NOMO-1 (cell line): ENCODE results near the gene ASB6.

Experiments
- DNase-seq, 2 experiments: peaks; one replicate each; lab custom pipeline; 2025; ENCODE audit not compliant: unreplicated experiment in 2 of 2; lab: John Stamatoyannopoulos, UW

ASB6 gene, protein sequence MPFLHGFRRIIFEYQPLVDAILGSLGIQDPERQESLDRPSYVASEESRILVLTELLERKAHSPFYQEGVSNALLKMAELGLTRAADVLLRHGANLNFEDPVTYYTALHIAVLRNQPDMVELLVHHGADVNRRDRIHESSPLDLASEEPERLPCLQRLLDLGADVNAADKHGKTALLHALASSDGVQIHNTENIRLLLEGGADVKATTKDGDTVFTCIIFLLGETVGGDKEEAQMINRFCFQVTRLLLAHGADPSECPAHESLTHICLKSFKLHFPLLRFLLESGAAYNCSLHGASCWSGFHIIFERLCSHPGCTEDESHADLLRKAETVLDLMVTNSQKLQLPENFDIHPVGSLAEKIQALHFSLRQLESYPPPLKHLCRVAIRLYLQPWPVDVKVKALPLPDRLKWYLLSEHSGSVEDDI

DNA sequence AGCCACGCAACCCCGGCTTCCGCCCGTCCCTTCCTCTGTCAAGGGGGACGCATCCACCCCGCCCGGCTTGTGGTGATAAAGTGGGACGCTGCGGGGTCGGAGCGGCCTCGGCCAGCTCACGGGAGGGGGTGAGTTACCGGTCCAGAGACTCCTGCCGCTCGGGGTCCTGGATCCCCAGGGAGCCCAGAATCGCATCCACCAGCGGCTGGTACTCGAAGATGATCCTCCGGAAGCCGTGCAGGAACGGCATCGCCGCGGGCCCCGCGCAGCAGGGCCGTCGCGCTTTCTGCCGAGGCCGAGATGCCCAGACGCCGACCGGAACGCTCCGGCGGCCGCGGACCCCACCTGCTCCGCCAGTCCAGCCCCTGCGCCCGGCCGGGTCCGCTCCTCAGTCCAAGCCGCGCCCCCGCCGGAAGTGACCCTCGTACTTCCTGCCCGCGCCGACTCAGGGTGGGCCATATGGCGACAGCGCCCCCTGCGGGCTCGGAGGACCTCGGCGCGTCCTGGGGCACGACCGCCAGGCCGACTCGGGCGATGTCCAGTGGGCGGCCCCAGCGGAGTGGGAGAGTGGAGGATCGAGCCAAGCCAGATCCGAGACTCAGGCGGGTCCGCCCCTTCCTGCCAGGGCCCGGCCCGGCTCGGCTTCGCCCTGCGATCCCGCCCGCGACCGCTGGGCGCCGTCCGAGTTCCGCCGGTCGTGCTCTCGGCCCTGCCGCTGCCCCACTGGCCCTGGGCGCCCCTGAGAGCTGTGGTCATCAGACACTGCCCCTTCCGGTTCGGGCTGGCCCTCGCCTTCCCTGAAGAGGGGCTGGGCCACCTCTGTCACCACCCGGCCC is at the start of gene ASB6:
ASB6 (minus strand) TSS at position 402 of the 836 bp plus-strand sequence; CDS start at position 250, 152 bp downstream.
- peak; percentile 93 to 94 for DNase-seq

DNA sequence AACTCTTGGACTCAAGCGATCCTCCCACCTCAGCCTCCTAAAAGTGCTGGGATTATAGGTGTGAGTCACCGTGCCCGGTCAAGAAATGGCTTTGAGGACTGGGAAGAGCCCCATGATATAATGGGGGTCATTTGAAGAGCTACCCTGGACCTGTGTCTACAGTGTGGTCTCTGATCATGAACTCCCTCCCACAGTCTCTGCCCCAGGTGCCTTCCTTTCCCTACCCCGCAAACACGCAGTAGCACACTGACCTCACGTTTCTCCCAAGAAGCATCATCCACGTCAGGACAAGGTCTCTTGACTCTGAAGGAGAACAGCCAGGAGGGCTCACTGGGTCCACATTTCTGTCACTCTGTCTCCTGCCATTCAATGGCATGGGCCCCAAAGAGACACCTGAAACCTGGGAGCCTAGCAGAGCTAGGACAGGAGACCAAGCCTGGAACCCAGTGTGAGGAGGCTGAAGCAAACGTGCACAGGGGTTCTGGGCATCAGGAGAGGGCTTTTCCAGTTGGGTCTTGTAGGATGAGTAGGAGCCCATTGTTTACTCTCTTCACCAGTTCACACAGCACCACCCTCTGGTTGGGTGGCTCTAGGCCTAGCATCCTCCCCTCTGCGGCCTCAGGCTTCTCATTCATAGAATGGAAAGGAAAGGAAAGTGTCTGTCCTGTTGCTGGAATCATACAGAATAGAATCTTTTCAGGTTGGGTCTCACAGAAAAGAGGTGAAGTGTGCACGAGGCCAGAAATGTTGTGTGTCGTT is 46.5 kb upstream of the ASB6 start:
- DNase-seq, result no peak

DNA sequence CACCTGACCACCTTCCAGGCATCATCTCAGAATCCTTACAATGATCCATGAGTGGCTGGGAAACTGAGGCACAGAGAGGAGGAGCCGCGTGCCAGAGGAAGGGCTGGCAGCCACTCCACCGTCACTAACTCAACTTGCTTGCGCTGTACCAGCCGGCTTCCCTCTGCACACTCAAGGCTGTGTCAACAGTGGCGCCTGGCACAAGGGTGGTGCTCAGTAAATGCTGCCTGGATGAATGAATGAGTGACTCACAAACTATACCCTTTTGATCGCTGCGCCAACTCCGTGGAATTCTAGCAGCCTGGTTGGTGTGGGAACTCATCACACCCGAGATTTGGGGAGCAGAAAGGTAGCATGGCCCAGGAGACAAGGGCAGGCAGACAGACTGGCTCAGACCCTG is 45.4 kb upstream of the ASB6 start:
- DNase-seq, result no peak

DNA sequence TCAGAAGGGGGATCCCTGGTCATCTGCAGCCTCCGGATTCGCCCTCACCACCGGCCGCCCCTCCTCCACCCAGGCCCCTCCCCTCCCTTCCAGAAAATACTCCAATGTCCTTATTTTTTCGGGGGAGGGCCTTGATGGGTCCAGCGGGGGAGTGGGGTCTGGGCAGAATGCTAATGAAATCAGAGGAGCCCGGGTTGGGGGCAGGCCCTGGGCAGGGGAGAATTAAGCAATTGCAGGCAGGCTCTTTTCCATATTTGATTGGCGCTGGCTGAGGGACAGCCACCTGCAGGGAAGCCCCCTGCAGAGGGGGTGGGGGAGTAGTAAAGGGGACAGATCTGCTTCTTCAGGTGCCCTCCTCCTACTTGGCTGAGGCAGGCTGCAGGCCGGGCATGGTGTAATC is 44.8 kb upstream of the ASB6 start:
- no peak for DNase-seq

DNA sequence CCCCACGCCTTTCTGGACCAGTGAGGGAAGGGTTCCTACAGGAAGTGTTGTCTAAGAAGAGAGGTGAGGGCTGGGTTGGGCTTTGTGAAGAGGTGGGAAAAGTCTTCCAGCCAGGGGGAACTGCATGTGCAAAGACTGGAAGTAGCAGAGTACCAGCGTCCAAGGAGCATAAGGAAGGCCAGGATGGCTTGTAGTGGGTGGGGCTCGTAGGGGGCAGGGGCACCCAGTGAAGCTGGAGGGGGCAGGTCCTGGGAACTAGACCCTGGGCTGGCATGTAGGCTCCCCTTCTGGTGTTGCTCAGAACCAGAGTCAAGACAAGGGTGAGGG is 43.9 kb upstream of the ASB6 start:
- no peak for DNase-seq

DNA sequence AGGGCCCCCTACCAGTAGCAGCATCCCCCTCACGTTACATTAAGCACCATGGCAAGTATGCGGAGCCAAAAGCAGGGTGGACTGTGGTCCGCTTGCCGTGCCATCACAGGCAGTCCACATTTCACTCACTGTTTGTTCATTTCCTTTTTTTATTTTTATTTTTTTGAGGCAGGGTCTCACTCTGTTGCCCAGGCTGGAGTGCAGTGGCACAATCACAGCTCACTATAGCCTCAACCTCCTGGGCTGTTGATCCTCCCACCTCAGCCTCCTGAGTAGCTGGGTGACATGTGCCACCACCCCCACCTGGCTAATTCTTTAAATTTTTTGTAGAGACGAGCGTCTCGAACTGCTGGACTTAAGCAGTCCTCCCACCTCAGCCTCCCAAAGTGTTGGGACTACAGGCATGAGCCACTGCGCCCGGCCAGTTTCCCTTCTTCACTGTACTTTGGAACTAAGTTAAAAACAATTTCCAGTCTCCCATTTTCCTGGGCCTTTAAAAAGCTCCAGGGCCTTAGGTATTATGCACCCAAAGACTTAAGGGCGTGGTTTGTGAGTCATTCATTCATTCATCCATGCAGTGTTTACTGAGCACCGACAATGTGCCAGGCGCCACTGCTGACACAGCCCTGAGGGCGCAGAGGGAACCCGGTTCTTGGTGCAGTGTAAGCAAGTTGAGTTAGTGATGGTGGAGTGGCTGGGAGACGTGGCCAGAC is 43.4 kb upstream of the ASB6 start:
- no peak for DNase-seq

DNA sequence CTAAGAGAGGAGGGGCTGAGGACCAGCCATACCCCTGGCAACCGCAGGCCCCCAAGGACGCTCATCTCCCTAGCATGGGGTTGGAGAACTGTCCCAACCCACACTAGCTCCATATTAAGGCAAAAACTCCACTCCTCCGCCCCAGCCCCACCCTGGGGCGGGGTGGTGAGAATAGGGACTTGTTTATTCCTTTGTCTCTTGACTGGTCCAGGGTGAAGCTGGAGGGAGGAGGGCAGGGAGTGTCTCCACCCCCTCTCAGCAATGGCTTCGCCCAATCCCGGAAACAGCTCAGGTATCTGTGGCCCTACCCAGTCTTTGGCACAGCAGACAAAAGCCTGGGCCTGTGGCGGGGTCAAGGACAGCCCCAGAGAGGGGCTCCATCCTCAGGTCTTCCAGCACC is 40.4 kb upstream of the ASB6 start:
- DNase-seq, result no peak

DNA sequence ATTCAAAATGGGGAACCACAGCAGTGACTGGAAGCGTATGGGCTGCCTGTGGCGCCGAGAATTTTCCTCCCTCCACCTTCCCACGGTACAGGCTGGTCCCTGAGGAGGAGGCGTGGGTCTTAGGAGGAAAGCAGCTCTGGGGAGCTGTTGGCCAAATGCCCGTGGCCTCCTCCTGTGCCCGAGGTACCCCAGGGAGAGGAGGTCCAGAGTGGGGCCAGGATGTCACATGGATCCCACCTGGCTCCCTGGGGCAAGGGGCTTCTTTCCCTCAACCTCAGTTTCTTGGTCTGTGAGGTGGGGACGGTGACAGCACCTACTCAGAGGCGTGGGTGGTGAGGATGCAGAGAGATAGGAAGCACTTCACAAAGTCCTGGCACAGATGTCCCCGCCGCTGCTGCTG is 40.0 kb upstream of the ASB6 start:
- DNase-seq, result no peak

DNA sequence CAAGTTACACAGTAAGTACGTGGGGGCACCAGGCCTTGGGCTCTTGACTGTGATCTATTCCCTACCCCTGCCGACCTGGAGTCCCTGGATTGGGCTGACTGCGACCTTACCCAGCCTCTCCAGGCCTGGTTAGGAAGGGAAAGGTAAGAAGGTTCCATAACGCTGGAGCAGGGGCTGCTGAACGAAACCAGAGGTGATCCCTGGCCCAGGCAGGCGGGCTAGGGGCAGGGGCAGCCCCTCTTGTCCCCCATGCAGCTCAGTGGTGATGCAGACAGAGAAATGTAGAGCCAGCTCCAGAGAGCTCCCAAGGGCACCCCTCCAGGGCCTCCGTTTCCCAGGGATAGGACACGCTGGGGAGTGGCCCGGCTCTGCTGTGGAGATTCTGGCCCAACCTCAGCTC is 37.6 kb upstream of the ASB6 start:
- no peak for DNase-seq

DNA sequence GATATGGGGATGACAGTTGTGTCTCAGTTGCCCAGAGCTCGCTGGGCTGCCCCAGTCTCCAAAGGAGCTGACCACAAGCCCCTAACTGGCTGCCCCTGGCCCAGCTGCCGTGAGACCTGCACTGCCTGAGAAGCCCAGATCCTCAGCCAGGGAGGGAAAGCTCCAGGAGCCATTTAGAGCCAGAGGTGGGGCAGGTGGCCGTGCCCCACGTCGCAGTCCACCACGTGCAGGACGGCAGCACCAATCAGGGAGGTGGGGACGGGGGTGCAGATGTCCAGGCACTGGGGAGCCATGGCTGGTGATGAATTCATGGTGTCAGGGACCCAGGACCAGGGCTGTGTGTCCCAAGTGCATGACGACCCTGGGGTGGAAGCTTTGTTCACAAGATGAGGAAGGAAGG is 36.9 kb upstream of the ASB6 start:
- DNase-seq, result no peak

DNA sequence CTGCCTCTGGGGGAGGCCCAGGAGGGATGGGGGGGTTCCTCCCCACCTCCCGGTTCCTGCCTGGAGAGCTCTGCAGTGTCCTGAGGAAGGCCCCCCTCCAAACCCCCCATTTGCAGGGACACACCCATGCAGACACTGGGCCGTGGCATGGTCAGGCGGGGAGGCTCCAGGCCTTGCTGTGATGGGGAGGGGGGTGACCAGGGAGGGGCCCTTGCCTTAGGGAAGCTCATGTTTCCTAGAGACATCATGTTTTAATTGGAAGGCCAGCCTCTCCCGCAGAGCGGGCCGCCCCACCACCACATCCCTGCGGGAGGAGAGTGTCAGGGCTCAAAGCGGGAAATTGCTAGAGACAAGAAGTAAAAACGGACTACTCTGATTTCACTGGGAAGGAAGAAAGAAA is 35.5 kb upstream of the ASB6 start:
- DNase-seq, result no peak

DNA sequence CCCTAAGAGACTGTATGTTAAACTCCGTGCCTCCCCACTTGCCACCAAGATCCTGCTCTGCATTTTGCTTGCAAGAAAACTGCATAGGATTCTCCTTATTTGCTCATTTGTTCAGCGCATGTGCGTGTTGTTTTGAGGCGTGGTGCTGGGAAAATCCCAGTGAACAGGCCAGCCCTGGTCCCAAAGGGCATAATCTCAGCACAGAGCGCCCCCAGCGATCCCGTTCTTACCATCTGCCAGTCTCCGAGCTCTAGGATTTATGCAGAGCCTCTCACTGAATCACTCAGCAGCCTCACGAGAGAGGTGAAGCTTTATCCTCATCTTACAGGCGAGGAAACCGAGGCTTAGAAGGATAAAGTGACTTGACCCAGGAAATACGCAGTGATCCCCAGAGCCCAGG is 35.0 kb upstream of the ASB6 start:
- DNase-seq, result no peak

DNA sequence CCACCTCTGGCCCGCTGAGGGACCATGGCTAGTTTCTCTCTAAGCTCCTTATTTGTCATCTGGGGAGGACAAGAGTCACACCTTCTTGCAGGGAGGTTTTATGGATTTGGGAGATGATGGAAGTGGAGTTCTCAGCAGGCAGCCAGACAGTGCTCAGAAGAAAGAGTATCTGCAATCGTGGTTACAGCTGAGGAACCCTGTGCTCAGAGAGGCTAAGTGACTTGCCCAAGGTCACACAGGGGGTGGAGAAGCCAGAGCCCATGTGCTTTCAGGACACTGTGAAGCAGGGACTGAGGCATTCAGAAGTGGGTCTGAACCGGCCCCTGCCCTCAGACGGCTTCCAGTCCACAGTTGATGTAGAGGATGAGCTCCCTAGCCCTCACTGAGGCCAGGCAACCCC is 34.3 kb upstream of the ASB6 start:
- no peak for DNase-seq

DNA sequence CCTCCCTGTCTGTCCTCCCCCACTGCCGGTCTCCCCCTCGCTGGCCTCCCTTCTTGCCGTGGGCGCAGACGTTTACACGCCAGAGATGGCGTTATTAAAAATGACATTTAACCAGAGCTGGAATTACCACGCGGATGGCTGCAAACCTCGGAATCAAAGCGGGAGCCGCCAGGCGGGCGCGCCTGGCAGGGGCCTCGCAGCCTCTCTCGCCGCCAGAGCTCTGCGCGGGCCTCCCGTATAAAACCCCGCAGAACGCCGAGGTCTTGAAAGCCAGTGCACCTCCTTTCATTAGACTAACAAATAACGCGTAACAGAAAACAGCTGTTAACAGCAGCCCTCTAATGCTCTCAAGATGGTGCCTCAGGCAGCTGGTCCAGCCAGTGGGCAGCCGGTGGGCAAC is 33.7 kb upstream of the ASB6 start:
- no peak for DNase-seq

DNA sequence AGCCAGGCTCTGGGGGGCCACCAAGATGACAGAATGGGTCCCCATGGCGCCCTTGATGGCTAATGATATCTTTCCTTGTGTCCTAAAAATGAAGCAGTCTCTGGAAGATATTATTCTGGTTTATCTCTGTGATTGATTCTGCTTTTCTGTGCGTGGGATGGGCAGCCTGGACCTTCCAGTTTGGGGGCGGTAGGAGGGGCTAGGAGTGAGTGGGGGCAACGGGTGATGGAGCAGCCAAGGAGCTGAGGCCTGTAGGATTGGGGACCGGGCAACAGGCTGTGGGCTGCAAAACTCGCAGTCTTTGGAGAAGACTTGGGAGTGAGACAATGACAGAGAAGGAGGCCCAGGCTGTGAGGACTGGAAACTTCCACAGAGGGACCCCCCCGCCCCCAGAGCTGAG is 32.3 kb upstream of the ASB6 start:
- no peak for DNase-seq

DNA sequence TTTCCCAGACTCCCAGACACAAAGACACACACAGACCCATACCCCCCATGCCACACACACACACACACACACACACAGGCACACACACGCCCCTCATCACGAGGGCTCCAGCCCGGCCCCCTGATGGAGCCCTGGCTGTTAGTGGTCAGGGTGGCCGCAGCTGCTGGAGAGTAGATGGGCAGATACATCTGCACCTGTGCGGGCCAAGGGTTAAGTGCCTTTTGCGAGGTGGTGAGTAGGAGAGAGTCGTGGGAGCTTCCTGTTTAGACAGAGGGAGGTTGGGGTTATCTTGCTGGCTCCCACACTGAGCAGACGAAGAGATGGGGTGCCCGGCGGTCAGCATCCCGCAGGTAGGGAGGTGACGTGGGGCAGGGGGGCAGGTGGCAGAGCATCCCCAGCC is 31.7 kb upstream of the ASB6 start:
- DNase-seq, result no peak

DNA sequence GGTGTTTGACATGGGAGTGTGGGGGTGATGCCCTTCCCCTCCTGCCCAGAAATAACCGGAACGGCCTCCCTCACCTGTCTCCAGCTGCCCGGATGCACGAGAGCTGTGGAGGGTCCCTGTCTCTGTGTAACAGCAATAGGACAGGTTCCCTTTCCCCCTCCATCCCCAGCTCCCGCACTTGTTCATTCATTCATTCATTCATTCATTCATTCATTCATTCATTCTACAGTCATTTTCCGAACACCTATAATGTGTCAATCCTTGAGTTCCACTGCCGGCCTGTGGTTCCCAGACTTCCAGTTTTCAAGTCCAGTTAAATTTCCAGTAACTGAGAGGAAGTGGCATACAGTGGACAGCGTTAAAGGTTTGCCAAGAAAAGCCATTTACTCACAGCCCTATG is 30.8 kb upstream of the ASB6 start:
- no peak for DNase-seq

DNA sequence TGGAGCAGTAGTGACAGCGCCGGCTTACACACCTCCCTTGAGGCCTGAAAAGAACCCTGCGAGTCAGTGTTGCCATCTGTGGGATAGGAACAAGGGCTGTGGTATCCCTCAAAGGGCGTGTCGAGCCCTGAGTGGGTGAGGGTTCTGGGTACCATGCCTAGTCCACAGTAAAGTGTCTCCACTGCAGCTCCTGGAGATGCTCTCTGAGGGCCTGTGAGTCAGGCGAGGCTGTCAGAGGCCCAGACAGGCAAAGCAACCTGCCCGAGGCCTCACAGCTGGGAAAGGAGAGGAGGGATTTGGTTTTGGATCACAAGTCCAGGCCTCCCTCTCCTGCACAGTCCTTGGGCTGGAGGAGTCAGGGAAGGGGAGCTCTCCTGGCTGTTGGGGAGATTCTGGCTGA is 29.6 kb upstream of the ASB6 start:
- no peak for DNase-seq

DNA sequence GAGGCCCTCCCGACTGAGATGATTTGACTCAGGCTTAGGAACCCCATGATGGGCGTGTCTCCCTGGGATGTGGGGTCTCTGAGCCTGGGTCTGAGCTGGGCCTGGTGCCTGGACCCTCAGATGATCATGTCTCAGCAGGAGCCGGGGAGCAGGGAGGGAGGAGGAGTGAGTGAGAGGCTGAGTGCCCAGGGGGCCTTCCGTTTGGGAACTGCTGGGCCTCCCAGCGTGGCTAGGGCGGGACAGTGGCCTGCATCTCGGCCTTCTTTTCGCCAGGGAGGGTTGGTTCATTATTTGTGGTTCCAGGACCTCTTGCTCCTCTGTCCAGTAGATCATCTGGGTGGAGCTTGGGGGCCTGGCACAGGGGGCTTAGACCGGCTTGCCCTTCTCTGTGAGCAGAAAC is 29.1 kb upstream of the ASB6 start:
- DNase-seq, result no peak

DNA sequence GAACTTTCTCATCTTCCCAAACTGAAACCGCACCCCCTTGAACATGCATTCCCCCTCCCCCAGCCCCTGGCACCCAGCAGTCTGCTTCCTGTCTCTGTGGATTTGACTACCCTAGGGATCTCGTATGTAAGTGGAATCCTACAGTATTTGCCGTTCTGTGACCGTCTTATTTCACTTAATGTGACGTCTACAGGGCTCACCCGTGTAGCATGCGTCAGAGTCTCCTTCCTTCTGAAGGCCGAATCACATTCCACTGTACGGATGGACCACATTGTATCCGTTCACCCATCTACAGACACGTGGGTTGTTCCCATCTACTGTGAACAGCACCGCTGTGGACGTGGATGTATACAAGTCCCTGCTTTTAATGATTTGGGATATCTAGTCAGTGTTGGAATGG is 28.0 kb upstream of the ASB6 start:
- no peak for DNase-seq

DNA sequence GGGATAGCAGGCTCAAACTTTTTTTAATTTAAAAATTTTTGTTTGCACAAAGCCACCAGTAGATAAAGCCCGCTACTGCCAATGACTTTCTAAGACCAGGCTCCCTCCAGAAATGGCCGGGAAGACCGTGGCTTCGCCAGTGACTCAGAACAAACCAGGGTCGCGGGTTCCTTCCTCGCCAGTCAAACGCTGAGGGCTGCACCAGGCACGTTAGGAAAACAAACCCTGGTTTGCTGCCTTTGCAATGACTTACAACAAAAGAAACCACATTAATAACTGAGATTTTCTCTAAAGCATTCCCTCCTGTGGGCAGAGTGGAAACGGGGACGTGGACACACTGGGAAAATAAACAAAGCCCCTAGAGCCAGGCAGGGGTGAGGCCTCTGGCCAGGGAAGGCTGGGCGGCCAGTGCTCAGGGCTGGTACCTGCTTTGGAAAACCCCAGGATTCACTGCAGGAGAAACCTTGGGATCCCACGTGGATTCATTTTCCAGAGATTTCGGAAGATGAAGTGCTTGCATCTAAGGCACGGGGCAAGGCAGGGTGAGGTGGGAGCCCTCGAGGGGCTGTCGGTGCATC is 27.3 kb upstream of the ASB6 start:
- no peak for DNase-seq
